ENCODE data around the gene RAD50.
"Not testable (repeated sequence)": the region's sequence is repeated elsewhere in the genome, so short reads cannot be mapped to it uniquely, and the experiment has no call there.

The RAD50 gene

DNA sequence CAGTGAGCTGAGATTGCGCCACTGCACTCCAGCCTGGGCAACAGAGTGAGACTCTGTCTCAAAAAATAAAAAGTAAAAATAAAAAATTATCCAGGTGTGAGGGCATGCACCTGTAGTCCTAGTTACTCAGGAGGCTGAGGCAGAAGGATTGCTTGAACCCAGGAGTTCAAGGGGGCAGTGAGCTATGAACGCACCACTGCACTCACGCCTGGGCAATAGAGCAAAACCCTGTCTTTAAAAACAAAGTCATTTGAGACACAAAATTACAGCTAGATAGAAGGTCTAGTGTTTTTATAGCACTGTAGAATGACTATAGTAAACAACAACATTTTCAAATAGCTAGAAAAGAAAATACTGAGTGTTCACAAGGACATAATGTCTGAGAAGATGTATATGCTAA, 133.4 kb downstream of the RAD50 start:
- DNase-seq (ENCODE audit: insufficient read length, low spot score): no peak
- no peak for FAIRE-seq

GRCh38 chr5:132691755-132692631, 135.2 kb downstream of the RAD50 start:
- DNase-seq (ENCODE audit: insufficient read length, low spot score); FAIRE-seq: not testable (repeated sequence)

- DNase-seq (ENCODE audit: insufficient read length, low spot score): no peak
- FAIRE-seq: no peak
These were observed 135.8 kb downstream of the RAD50 start for GRCh38 chr5:132692632-132692967.
